Endometrial microvascular endothelial cells (primary cell): ENCODE results near the gene PRR4. TPM values are rescaled to one million over a fixed set of nuclear protein-coding genes. Genes with fewer than 3 reads are reported as not detected.

ENCODE experiments used
- in situ Hi-C: cut with HindIII; loops from 2 replicates; pipeline ENCODE4 v1.10.0; 2017; ENCODE audit warnings: low sequenced_read_pairs, low pct_unique_long_range_greater_than_20kb; ENCODE audit errors: inconsistent ontology term
- total RNA-seq: library from RNA; depleted of rRNA; stranded (reverse); fragments of >200 nt; gene quantifications from one replicate; pipeline ENCODE4 v1.2.3, GENCODE V29; 2015; ENCODE audit errors: inconsistent ontology term

The PRR4 gene, protein sequence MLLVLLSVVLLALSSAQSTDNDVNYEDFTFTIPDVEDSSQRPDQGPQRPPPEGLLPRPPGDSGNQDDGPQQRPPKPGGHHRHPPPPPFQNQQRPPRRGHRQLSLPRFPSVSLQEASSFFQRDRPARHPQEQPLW
- total RNA-seq: not detected

DNA sequence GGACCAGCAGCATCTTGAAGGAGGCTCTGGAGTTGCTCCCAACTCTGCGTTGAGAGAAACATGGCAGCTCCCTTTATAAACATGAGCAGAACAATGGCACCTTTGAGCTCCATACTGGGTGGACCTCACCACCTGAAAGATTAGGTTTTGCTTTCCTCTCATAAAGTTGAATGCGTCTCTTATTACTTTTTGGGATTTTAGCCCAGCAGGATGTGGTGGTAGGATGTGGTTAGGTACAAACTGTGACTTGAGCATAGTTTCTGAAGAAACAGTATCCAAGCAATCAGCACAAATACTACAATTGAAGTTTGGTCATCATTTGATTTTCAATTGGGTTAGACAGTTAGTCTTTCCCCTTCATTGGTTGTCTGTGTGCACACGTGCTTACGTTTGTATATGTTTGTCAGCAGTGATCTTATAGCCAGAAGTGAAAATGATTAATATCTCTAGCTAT is at the start of gene PRR4:
PRR4 (minus strand) TSS at position 51 of the 454 bp plus-strand sequence; CDS start at position 13, 38 bp downstream.
- in situ Hi-C loops: no loop called here

DNA sequence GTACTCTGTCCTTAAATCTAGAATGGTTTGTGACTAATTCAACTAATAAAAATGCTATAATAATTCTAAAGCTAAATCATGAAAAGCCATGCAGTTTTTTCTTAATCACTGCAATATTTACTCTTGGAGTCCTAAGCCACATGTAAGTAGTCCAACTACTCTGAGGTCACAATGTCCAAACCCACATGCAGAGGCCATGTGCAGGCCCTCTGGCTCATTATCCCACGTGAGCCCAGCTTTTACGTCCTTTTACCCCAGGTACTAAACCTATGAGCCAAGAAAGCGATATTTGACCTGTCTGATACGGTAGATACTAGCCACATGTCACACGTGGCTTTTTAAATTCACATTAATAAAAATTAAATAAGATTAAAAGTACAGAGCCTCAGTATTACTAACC is 47.6 kb upstream of the PRR4 start:
- in situ Hi-C loops: no loop called here

DNA sequence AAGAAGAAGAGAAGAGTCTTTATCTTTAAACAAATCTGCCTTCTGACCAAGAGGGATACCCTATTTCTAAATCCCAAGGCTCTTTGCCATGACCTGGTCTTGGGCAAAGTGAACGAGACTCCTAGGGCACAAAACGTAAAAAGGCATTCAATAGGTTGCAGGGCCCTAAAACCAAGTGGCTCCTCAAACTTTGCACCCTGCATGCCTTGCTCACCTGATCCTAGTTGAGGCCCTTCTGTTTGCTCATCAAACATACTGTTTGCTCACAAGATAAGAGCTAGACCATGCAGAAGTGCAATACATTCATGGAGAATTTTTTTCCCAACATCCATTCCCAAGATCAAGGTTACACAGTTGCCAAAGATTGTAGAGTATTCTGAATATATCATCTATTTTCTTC is 42.7 kb upstream of the PRR4 start:
- in situ Hi-C loops: no loop called here

DNA sequence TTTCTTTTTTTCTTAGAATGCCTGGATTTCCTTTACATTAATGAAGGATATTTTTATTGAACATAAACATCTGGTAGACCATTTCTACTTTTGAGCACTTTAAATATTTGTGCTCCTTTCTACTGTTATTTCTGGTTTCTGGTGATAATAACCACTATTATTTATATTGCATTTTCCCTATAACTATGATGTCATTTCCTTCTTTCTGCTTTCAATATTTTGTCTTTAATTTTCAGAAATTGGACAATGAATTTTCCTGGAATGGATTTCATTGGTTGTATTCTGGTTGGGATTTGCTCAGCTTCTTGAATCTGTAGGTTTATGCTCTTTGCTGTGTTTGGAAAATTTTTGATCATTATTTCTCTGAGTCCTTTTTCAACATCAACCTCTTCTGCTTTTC is 40.0 kb upstream of the PRR4 start:
- in situ Hi-C loops: no loop called here

DNA sequence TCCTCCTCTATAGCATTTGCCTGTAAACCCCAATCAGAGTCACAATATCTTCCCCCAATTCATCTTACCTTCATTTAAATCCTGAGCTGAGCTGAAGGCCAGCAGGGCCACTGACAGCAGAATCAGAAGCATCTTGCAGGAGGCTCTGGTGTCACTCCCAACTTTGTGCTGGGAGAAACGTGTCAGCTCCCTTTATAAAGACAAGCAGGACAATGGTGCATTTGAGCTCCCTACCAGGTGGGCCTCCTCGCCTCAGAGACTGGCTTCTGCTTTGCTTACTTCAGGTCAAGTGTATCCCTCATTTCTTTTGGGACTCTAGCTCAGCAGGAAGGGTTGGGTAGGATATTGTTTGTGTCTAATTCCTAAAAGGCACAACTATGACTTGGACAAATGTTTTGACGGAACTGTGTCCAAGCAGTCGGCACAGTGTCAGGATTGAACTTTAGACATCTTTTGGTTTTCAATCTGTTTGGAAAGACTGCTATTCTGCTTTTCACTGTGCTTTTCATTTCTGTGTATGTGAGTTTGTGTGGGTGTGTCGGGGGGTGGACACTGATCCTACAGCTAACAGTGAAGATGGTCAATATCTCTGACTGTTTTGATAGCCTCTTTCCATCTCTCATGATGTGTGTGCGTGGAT is 34.9 kb upstream of the PRR4 start, which contains the start of gene PRH1:
PRH1 (minus strand) TSS at position 170 of the 640 bp plus-strand sequence; CDS start at position 132, 38 bp downstream.
- in situ Hi-C loops: no loop called here

DNA sequence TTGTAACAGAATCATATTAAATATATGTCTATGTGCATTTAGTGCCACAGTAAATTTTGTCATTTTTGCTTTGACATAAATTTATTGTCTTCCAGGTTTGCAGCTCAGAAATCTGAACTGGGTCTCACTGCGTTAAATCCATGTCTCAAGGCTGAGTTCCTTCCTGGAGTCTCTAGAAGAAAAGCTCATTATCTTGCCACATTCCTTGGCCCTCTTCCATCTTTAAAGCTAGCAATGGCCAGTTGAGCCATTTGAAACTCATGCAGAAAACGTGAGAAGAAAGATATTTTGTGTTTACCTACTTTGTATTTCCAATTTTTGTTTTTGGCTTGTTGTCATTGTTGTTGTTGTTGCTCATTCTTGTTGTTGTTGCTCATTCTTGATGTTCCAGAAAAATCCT is 24.1 kb upstream of the PRR4 start:
- in situ Hi-C loops: no loop called here

DNA sequence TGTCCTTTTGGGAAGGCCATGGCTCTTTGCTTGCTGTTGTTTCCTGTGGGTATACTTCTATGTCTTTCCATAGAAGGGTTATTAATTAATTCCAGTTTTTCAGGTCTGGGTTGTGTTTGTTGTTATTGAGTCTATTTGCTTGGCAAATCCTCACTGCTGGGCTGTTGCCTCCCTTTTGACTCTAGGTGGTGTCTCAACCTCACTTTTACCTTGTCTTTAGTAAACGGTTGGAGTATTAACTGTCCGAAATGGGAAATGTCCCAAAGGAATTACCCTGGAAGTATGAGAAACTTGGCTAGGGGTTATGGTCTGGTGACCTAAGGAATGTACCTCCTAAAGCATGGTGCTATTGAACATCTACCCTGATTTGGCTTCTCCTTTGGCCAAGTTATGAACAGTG is 18.1 kb upstream of the PRR4 start:
- in situ Hi-C loops: no loop called here

DNA sequence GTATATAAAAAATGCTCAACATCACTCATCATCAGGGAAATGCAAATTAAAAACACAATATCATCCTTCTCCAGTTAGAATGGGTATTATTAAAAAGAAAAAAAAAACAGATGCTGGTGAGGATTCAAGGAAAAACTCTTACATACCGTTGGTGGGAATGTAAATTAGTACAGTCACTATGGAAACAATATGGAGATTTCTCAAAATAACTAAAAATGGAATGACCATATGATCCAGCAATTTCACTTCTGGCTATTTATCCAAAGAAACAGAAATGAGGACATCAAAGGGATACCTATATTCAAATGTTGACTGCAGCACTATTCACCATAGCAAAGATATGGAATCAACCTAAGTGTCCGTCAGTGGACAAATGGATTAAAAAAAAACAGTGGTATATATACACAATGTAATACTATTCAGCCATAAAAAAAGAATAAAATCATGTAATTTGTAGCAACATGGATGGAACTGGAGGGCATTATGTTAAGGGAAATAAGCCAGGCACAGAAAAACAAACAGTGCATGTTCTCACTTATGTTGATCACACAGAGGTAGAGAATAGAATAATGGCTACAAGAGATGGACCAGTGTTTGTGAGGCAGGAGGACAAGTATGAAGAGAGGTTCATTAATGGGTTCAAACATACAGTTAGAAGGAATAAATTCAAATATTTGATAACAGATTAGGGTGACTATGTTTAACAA is 14.4 kb upstream of the PRR4 start:
- in situ Hi-C loops: no loop called here

DNA sequence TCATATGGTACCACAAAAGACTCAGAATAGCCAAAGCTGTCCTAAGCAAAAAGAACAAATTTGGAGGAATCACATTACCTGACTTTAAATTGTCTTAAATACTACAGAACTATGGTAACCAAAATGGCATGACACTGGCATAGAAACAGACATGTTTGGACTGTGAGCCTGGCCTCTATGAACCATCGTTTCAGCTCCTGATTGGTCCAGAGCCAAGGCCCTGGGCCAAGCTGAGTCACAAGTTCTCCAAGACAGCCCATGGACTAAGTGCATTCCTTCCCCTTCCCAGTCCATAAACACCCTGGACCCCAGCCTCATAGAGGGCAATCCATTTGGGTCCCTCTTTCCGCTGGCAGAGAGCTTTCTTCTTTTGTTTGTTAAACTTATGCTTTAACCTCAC is 12.1 kb upstream of the PRR4 start:
- in situ Hi-C loops: no loop called here

DNA sequence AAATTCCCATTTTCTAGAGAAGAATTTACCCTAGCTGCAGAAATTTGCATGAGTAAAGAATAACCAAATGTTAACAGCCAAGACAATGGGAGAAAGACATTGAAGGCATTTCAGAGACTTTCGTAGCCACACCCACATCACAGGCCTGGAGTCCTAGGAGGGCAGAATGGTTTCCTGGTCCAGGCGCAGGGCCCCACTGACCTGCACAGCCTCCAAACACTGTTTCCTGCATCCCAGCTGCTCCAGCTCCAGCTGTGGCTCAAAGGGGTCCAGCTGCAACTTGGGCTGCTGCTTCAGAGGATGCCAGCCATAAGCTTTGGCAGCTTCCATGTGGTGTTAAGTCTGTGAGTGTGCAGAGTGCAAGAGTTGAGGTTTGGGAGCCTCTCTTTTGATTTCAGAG is 6.5 kb upstream of the PRR4 start:
- in situ Hi-C loops: no loop called here

DNA sequence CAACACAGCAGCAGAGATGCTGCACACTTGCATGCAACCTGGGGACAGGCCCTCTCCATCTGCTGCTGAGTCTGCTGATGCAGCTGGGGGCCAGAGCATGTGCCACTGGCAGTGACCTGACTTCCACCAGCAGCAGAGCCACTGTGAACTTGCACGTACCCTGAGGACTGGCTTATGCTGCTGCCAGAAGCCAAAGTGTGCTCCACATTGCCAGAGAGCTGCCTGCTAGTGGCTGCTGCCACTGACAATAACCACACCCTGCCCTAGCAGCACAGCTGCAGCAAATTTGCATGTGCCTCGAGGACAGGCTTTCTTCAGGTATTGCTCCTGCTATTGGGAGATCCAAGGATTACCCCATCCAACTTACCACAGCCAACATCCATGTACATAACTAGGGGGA is 4.5 kb upstream of the PRR4 start:
- in situ Hi-C loops: no loop called here

DNA sequence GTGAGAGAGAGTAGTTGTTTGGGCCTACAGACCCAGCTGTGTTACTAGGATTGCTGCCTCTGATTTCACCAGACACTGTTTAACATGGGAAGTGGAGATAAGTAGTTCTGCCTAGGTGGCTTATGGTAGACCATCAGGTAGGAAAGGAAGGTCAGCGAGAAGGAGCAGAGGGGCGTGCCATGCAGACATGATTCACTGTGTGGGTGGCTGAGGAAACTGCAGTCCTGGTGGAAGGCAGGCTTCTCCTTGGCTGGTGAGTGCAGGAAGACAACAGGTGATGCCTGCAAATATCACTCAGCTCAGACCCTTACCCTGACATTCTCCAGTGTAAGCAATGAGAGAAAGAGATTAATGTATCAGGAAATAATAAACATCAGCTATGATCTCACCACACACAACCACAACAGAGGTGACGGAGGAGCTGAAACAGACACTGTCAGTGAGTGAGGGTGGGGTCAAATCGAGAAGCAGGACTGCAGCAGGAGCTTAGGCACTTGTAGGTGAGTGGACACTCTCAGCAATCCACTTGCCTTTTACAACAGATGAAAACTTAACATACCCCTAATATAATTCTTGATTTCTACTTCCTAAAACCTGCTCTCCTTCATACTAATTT is 2.1 kb upstream of the PRR4 start:
- in situ Hi-C loops: no loop called here

DNA sequence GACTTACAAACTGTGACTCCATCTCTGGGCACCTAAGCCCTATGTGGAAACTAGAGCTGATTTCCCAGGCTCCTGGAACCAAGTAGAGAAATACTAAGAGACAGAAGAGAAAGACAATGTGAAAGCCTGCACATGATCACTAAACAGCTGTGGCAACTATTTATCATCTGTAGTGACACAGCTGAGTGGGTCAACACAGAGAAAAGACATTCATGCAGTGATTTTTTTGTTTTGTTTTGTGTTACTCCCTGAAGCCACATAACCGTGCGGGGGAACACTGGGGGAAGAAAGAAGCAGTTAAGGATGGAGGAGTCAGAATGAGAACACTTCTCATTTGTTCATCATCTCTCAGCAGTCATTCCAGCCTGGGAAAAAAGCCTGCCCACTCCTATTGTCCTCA is 1.5 kb downstream of the PRR4 start:
- in situ Hi-C loops: no loop called here

DNA sequence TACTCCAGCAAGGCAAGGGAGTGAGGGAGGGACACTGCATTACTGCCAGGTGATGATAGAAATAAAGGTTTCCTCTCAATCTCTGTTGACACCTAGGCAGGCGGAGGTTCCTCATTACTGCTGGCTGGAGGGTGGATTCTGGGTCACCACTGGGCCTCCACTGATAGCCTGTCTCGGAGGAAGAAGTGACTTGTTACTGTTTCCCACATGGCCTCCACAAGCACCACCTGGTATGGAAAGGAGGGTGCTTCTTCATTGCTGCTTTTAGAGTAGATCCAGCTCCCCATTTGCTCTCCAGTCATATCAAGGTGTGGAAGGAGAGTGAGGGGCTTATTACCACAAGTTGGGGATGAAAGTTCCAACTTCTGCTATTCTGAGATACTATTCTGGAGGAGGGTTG is 6.4 kb downstream of the PRR4 start:
- in situ Hi-C loops: no loop called here

DNA sequence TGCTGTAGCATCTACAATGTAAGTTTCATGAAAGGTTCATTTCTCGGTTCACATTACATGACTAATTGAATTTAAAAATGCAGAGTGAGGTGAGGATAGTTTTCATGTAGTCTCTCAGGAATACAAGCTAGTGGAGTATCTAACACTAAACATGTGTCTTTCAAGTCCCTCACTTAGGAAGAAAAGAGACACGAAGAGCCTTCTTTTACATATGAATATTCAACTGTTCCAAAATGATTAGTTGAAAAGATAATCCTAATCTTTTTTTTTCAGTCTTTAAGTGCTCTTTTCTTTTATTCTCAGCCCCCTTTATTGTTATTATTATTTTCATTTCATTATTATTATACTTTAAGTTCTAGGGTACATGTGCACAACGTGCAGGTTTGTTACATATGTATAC is 10.8 kb downstream of the PRR4 start:
- in situ Hi-C loops: no loop called here

DNA sequence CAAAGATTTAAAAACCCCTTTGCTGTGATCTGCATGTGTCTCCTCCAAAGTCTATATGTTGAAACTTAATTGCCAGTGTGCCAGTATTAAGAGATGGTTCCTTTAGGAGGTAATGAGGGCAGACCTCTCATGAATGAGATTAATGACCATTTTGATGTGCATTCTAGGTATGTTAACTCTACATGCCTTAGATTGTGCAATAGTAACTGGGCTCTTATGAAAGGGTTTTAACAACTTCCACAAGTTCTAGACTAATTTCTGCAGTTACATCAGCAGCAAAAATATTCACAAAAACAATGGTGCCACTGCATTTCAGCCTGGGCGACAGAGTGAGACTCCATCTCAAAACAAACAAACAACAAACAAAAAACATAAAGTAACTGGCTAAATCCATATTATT is 19.3 kb downstream of the PRR4 start:
- in situ Hi-C loops: no loop called here

DNA sequence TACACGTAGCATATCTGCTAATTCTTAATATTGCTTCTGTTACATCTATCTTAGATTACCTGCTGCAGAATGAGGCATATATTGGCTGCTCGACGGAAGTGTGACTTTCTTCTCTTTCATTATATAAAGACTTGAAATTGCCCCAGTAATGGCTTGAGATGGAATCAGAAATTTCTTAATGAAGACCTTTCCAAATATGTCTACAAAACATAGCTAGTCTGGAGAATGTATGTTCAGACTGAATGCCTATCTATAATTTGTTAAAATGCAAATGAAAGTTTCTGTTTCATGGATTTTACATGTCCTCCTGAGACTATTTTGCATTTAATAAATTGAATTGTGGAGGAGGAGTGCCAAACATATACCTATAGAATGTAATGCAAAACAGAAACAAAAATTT is 23.0 kb downstream of the PRR4 start, which contains the start of gene TAS2R10:
TAS2R10 (minus strand) TSS at position 101 of the 400 bp plus-strand sequence; CDS start at position 12, 89 bp downstream.
- in situ Hi-C loops: no loop called here

DNA sequence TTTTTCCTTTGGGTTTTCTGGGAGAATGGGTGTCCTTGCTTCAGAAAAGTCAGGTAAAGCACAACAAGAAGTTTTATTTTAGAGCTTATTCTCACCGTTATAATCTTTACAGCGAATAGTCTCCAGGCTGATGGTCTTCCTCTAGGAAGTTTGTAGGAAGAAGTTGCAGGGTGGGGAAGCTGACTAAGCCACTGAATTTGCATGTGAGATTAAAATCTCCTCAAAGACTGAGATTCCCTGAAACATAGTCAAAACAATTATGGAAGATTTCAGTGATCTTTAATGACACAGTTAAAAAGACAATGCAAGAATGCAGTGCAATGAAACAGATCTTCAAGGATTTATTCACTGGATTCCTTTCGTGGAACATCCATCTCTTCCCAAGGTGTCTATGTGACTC is 24.3 kb downstream of the PRR4 start:
- in situ Hi-C loops: no loop called here

DNA sequence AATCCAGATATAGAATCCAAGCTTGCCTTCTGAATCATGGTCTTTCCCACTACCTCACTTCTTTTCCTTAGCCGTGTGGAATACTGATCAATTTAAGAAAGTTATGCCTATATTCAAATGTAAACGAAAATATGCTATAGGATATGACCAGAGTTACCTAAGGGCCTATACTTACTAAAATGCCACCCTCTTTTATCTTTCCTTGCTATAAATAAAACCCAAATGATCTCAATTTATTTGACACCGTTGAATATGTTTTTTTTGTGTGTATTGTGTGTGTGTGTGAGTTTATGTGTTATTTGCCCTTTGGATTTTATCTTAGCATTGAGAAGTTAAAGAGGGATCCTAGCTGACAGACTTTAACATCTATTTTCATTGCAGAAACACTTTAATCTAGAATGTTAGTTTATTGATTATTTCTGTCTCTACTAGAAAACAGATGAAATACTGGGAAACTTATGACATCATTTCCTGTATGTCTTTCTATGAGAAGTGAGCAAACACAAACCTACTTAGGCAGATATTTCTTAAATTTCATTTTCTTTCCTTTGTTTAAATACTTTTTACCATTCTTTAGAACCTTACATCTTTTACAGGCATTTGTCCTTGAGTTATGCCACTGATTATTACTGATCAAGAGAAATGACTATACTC is 37.3 kb downstream of the PRR4 start:
- in situ Hi-C loops: no loop called here
